Measurements from ENCODE around the gene CHMP1B.

GRCh38 chr18:11872479-11873136 is 21.4 kb downstream of the CHMP1B start:
- TF ChIP-seq CTCF (IDR thresholded peaks at IDR 0.05; ENCODE audit: poor library complexity, severe bottlenecking) (peak; percentile 31), SMC3 (conservative IDR thresholded peaks at IDR 0.05; ENCODE audit: poor library complexity) (no peak), EZH2 (IDR thresholded peaks at IDR 0.05; ENCODE audit: borderline replicate concordance, insufficient read depth, low read length, poor library complexity, severe bottlenecking) (no peak), TAF1 (IDR thresholded peaks at IDR 0.05; ENCODE audit: low read depth) (no peak), POLR2AphosphoS5 (IDR thresholded peaks at IDR 0.05) (no peak), EP300 (conservative IDR thresholded peaks at IDR 0.05; ENCODE audit: poor library complexity, severe bottlenecking) (no peak), REST (IDR thresholded peaks at IDR 0.05; ENCODE audit: borderline replicate concordance) (no peak), MXI1 (conservative IDR thresholded peaks at IDR 0.05; ENCODE audit: poor library complexity, severe bottlenecking) (no peak), RAD21 (conservative IDR thresholded peaks at IDR 0.05) (peak; percentile 46)
